Loucy (cell line): ENCODE results near the gene HSD11B2.

Experiments
- H2AFZ ChIP-seq: fragments of 200-600 bp; sonication (generic); 2 replicates; pipeline ENCODE4 v1.6.0; 2016; ENCODE audit warnings: antibody characterized with exemption, mild to moderate bottlenecking, low read length, moderate library complexity
- H3F3A ChIP-seq: fragments of 200-600 bp; 2 replicates; pipeline ENCODE4 v1.6.0; 2016; ENCODE audit warnings: antibody characterized with exemption, low read depth, mild to moderate bottlenecking
- H3K27me3 ChIP-seq: fragments of 200-600 bp; sonication (generic); 2 replicates; pipeline ENCODE4 v1.6.1; 2014; ENCODE audit warnings: low read length, mild to moderate bottlenecking; ENCODE audit not compliant: insufficient read depth, poor library complexity, severe bottlenecking
- H3K36me3 ChIP-seq: fragments of 200-600 bp; sonication (generic); 2 replicates; pipeline ENCODE4 v1.6.1; 2016; ENCODE audit warnings: low read length; ENCODE audit not compliant: insufficient read depth
- H3K4me1 ChIP-seq: fragments of 200-600 bp; sonication (generic); 2 replicates; pipeline ENCODE4 v1.5.1; 2014; ENCODE audit warnings: low read length, mild to moderate bottlenecking; ENCODE audit not compliant: insufficient read depth, poor library complexity, severe bottlenecking
- H3K4me2 ChIP-seq: fragments of 200-600 bp; sonication (generic); 2 replicates; pipeline ENCODE4 v1.6.0; 2014; ENCODE audit warnings: antibody characterized with exemption, low read length, low read depth, mild to moderate bottlenecking; ENCODE audit not compliant: poor library complexity, severe bottlenecking
- H3K4me3 ChIP-seq: fragments of 200-600 bp; sonication (generic); 2 replicates; pipeline ENCODE4 v1.5.1; 2014; ENCODE audit warnings: low read length, mild to moderate bottlenecking, mixed read lengths; ENCODE audit not compliant: poor library complexity, severe bottlenecking
- H3K79me2 ChIP-seq: fragments of 200-600 bp; sonication (generic); 2 replicates; pipeline ENCODE4 v1.6.1; 2014; ENCODE audit warnings: low read length; ENCODE audit not compliant: insufficient read depth
- H3K9ac ChIP-seq: fragments of 200-600 bp; sonication (generic); 2 replicates; pipeline ENCODE4 v1.6.0; 2014; ENCODE audit warnings: mild to moderate bottlenecking, low read depth, low read length, moderate library complexity; ENCODE audit not compliant: poor library complexity, severe bottlenecking
- H3K9me2 ChIP-seq: fragments of 200-600 bp; sonication (generic); replicated peaks from 2 replicates; pipeline ENCODE4 v1.6.1; 2016; ENCODE audit warnings: low read depth, low read length, mixed read lengths
- H3K9me3 ChIP-seq: fragments of 200-600 bp; sonication (generic); 2 replicates; pipeline ENCODE4 v1.6.1; 2014; ENCODE audit warnings: mild to moderate bottlenecking, antibody characterized with exemption, low read length, low read depth; ENCODE audit not compliant: insufficient read depth
- H4K20me1 ChIP-seq: fragments of 200-600 bp; sonication (generic); 2 replicates; pipeline ENCODE4 v1.6.0; 2014; ENCODE audit warnings: antibody characterized with exemption, low read length, mild to moderate bottlenecking; ENCODE audit not compliant: insufficient read depth, poor library complexity, severe bottlenecking
- CTCF ChIP-seq: fragments of 200-600 bp; sonication (generic); conservative IDR thresholded peaks from 2 replicates; pipeline ENCODE4 v1.5.1; 2014; ENCODE audit warnings: mild to moderate bottlenecking, antibody characterized with exemption, low read length
- EZH2phosphoT487 ChIP-seq: fragments of 200-600 bp; IDR thresholded peaks from 2 replicates; pipeline ENCODE4 v1.6.1; 2018; ENCODE audit warnings: antibody characterized with exemption, mild to moderate bottlenecking, moderate library complexity, borderline replicate concordance

The HSD11B2 gene

GRCh38 chr16:67394155-67395104 lies 36.5 kb upstream of the HSD11B2 start:
- H3K27me3 ChIP-seq: no peaks in the 10 kb centered on the region
- H4K20me1 ChIP-seq: no peaks in the 10 kb centered on the region
- no peak overlapping the region for H3K4me3 ChIP-seq
- H3K9ac ChIP-seq: no peak overlapping the region
- H3K79me2 ChIP-seq: no peaks in the 10 kb centered on the region
- TF ChIP-seq CTCF: no peak
- no peak for TF ChIP-seq EZH2phosphoT487
- H3K4me1 ChIP-seq: no peaks in the 10 kb centered on the region
- H3K4me2 ChIP-seq: no peak overlapping the region
- H3F3A ChIP-seq: no peaks in the 10 kb centered on the region
- no peak overlapping the region for H2AFZ ChIP-seq
- no peaks in the 10 kb centered on the region for H3K9me3 ChIP-seq
- H3K36me3 ChIP-seq: no peaks in the 10 kb centered on the region
- no peaks in the 10 kb centered on the region for H3K9me2 ChIP-seq

GRCh38 chr16:67395105-67395457 lies 35.8 kb upstream of the HSD11B2 start:
- Histone ChIP-seq H2AFZ (no peak overlapping the region), H3K9ac (no peak overlapping the region), H3F3A (no peaks in the 10 kb centered on the region), H3K27me3 (no peaks in the 10 kb centered on the region), H3K4me3 (no peak overlapping the region), H3K9me3 (no peaks in the 10 kb centered on the region), H3K36me3 (no peaks in the 10 kb centered on the region), H3K4me1 (no peaks in the 10 kb centered on the region), H3K9me2 (no peaks in the 10 kb centered on the region), H4K20me1 (no peaks in the 10 kb centered on the region), H3K4me2 (no peak overlapping the region), H3K79me2 (no peaks in the 10 kb centered on the region)
- TF ChIP-seq CTCF (no peak), EZH2phosphoT487 (no peak)

- no peaks in the 10 kb centered on the region for H3K27me3 ChIP-seq
- H3K79me2 ChIP-seq: no peaks in the 10 kb centered on the region
- H3K36me3 ChIP-seq: no peaks in the 10 kb centered on the region
- H3K9me2 ChIP-seq: no peaks in the 10 kb centered on the region
- no peaks in the 10 kb centered on the region for H3F3A ChIP-seq
- TF ChIP-seq CTCF (no peak), EZH2phosphoT487 (no peak)
- no peak overlapping the region for H3K4me3 ChIP-seq
- no peak overlapping the region for H3K9ac ChIP-seq
- H4K20me1 ChIP-seq: no peaks in the 10 kb centered on the region
- no peaks in the 10 kb centered on the region for H3K4me1 ChIP-seq
- no peak overlapping the region for H2AFZ ChIP-seq
- no peak overlapping the region for H3K4me2 ChIP-seq
- no peaks in the 10 kb centered on the region for H3K9me3 ChIP-seq
Measured at GRCh38 chr16:67395458-67396158, 35.3 kb upstream of the HSD11B2 start.
